Smooth muscle cell (in vitro differentiated cells): ENCODE measurements around the gene SLC27A3. TPM values are rescaled to one million over a fixed set of nuclear protein-coding genes. Genes with fewer than 3 reads are reported as not detected.
"Not testable (repeated sequence)": the region's sequence is repeated elsewhere in the genome, so short reads cannot be mapped to it uniquely, and the experiment has no call there.

Source experiments
- DNase-seq: peaks from one replicate; lab custom pipeline; 2025; ENCODE audit not compliant: unreplicated experiment; lab: John Stamatoyannopoulos, UW
- H2AFZ ChIP-seq: fragments of 200-600 bp; sonication (generic); 2 replicates; pipeline ENCODE4 v1.6.0; 2016; ENCODE audit warnings: antibody characterized with exemption, low read depth, mild to moderate bottlenecking
- H3F3A ChIP-seq: fragments of 200-600 bp; sonication (generic); 2 replicates; pipeline ENCODE4 v1.6.0; 2017; ENCODE audit warnings: antibody characterized with exemption, low read depth
- H3K27ac ChIP-seq: fragments of 200-600 bp; sonication (generic); 2 replicates; pipeline ENCODE4 v1.5.1; 2016; ENCODE audit warnings: low read depth, mild to moderate bottlenecking
- H3K27me3 ChIP-seq: fragments of 200-600 bp; sonication (generic); 2 replicates; pipeline ENCODE4 v1.6.1; 2016; ENCODE audit warnings: low read depth, mild to moderate bottlenecking
- H3K36me3 ChIP-seq: fragments of 200-600 bp; sonication (generic); 2 replicates; pipeline ENCODE4 v1.5.1; 2016; ENCODE audit warnings: low read depth
- H3K4me1 ChIP-seq: fragments of 200-600 bp; sonication (generic); 2 replicates; pipeline ENCODE4 v1.5.1; 2016; ENCODE audit warnings: low read depth
- H3K4me2 ChIP-seq: fragments of 200-600 bp; sonication (generic); 2 replicates; pipeline ENCODE4 v1.6.0; 2016; ENCODE audit warnings: mild to moderate bottlenecking
- H3K4me3 ChIP-seq: fragments of 200-600 bp; sonication (generic); 2 replicates; pipeline ENCODE4 v1.5.1; 2016; ENCODE audit warnings: mild to moderate bottlenecking
- H3K79me2 ChIP-seq: fragments of 200-600 bp; sonication (generic); 2 replicates; pipeline ENCODE4 v1.6.0; 2016; ENCODE audit warnings: low read depth, mild to moderate bottlenecking
- H3K9ac ChIP-seq: fragments of 200-600 bp; sonication (generic); 2 replicates; pipeline ENCODE4 v1.6.0; 2016; ENCODE audit warnings: low read depth
- H3K9me3 ChIP-seq: fragments of 200-600 bp; sonication (generic); replicated peaks from 2 replicates; pipeline ENCODE4 v1.5.1; 2016; ENCODE audit warnings: low read depth
- H4K20me1 ChIP-seq: fragments of 200-600 bp; sonication (generic); 2 replicates; pipeline ENCODE4 v1.6.0; 2016; ENCODE audit warnings: low read depth
- WGBS: methylation state at CpG from one replicate; pipeline ENCODE4 v1.1.7; 2016; ENCODE audit warnings: low lambda C conversion rate; 5-methylcytosine and 5-hydroxymethylcytosine counted together
- polyA plus RNA-seq: library from polyadenylated mRNA; unstranded; fragments of >200 nt; fragmentation: Nextera tagmentation; extraction: Ambion mirVana; gene quantifications from 2 replicates; pipeline ENCODE4 v1.2.1, GENCODE V29; 2016
- total RNA-seq: library from RNA; depleted of rRNA; stranded (reverse); fragments of >200 nt; gene quantifications from 2 replicates; pipeline ENCODE4 v1.2.3, GENCODE V29; 2014
- TF ChIP-seq, protein P1 (sequence below): fragments of 200-600 bp; sonication (generic); IDR thresholded peaks from 2 replicates; pipeline ENCODE4 v1.5.1; 2017; ENCODE audit warnings: borderline replicate concordance, mild to moderate bottlenecking, antibody characterized with exemption; ENCODE audit not compliant: insufficient read depth, poor library complexity, severe bottlenecking

The SLC27A3 gene
- total and polyA plus RNA-seq, 2 experiments from 2014 or later = 21.3 to 41.0 TPM

- no peak overlapping the region for H3K4me3 ChIP-seq
- no peaks in the 10 kb centered on the region for H3K4me1 ChIP-seq
- TF ChIP-seq, protein P1, sequence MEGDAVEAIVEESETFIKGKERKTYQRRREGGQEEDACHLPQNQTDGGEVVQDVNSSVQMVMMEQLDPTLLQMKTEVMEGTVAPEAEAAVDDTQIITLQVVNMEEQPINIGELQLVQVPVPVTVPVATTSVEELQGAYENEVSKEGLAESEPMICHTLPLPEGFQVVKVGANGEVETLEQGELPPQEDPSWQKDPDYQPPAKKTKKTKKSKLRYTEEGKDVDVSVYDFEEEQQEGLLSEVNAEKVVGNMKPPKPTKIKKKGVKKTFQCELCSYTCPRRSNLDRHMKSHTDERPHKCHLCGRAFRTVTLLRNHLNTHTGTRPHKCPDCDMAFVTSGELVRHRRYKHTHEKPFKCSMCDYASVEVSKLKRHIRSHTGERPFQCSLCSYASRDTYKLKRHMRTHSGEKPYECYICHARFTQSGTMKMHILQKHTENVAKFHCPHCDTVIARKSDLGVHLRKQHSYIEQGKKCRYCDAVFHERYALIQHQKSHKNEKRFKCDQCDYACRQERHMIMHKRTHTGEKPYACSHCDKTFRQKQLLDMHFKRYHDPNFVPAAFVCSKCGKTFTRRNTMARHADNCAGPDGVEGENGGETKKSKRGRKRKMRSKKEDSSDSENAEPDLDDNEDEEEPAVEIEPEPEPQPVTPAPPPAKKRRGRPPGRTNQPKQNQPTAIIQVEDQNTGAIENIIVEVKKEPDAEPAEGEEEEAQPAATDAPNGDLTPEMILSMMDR = no peak
- no peak overlapping the region for H3K27ac ChIP-seq
- H3F3A ChIP-seq = no peaks in the 10 kb centered on the region
- no peaks in the 10 kb centered on the region for H3K36me3 ChIP-seq
- no peaks in the 10 kb centered on the region for H3K27me3 ChIP-seq
- no peak overlapping the region for H3K9ac ChIP-seq
- H2AFZ ChIP-seq = no peak overlapping the region
- H3K79me2 ChIP-seq = no peaks in the 10 kb centered on the region
- H3K9me3 ChIP-seq = no peaks in the 10 kb centered on the region
- 84% methylated on average over 7 of the region's 7 CpGs for WGBS
- H4K20me1 ChIP-seq = no peaks in the 10 kb centered on the region
- DNase-seq = no peak
- no peak overlapping the region for H3K4me2 ChIP-seq
These were observed 11.6 kb upstream of the SLC27A3 start for GRCh38 chr1:153763365-153764225.

GRCh38 chr1:153764310-153764709 is 10.9 kb upstream of the SLC27A3 start:
- Histone ChIP-seq H2AFZ (no peak overlapping the region), H3K4me1 (no peaks in the 10 kb centered on the region), H3F3A (no peaks in the 10 kb centered on the region), H3K9me3 (no peaks in the 10 kb centered on the region), H3K36me3 (no peaks in the 10 kb centered on the region), H4K20me1 (no peaks in the 10 kb centered on the region), H3K79me2 (no peaks in the 10 kb centered on the region), H3K27me3 (no peaks in the 10 kb centered on the region), H3K4me2 (no peak overlapping the region), H3K27ac (no peak overlapping the region), H3K4me3 (no peak overlapping the region), H3K9ac (no peak overlapping the region)
- TF ChIP-seq, protein P1 = no peak
- WGBS = 99% methylated on average over 5 of the region's 5 CpGs
- no peak for DNase-seq

DNA sequence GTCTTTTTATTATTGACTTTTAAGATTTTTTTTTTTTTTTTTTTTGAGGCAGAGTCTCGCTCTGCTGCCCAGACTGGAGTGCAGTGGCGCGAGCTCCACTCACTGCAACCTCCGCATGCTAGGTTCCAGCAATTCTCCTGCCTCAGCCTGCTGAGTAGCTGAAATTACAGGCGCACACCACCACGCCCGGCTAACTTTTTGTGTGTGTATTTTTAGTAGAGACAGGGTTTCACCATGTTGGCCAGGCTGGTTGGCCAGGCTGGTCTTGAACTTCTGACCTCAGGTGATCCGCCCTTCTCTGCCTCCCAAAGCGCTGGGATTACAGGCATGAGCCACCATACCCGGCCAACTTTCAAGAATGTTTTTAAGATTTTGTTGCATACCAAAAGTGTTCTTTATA is 8.5 kb upstream of the SLC27A3 start:
- not testable (repeated sequence) for H3F3A ChIP-seq, H3K4me1 ChIP-seq, H3K4me3 ChIP-seq, H3K9ac ChIP-seq, H3K4me2 ChIP-seq, DNase-seq, H3K27ac ChIP-seq, H3K27me3 ChIP-seq, H4K20me1 ChIP-seq, H2AFZ ChIP-seq, H3K79me2 ChIP-seq, H3K36me3 ChIP-seq, H3K9me3 ChIP-seq
- 98% methylated on average over 10 of the region's 10 CpGs for WGBS

DNA sequence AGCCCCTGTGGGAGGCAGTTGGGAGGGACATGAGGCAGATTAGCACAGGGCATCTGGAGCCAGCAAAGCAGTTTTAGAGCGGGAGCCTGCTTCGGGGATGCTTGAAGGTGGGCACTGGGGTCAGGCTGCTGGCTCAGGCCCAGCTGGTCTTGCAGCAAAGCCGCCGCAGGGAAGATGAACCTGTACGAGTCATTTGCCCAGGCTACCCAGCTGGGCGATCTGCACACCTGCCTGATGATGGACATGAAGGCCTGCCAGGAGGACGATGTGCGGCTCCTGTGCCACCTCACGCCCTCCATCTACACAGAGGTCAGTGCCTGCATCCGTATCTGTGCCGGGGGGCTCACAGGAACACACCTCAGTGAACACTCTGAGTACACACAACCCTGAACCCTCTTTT is 7.7 kb upstream of the SLC27A3 start:
- Histone ChIP-seq H3K36me3 (no peaks in the 10 kb centered on the region), H3K79me2 (no peaks in the 10 kb centered on the region), H3K27me3 (no peaks in the 10 kb centered on the region), H3K9ac (no peak overlapping the region), H4K20me1 (no peaks in the 10 kb centered on the region), H3K27ac (no peak overlapping the region), H3K9me3 (no peaks in the 10 kb centered on the region), H3K4me3 (no peak overlapping the region), H3K4me1 (no peaks in the 10 kb centered on the region), H3K4me2 (no peak overlapping the region), H3F3A (peaks cover 3% of the 10 kb centered on the region), H2AFZ (no peak overlapping the region)
- TF ChIP-seq, protein P1 = no peak
- WGBS = 94% methylated on average over 9 of the region's 11 CpGs
- DNase-seq = no peak
